GM21717 (cell line): ENCODE results near the gene COQ8A.
"Not testable (repeated sequence)": the region's sequence is repeated elsewhere in the genome, so short reads cannot be mapped to it uniquely, and the experiment has no call there.

Experiments
- ATAC-seq: cut with Tn5 transposase; IDR thresholded peaks from one replicate; pipeline ENCODE4 v1.9.1; 2021; ENCODE audit warnings: mild to moderate bottlenecking, moderate library complexity; ENCODE audit not compliant: unreplicated experiment

Gene COQ8A

DNA sequence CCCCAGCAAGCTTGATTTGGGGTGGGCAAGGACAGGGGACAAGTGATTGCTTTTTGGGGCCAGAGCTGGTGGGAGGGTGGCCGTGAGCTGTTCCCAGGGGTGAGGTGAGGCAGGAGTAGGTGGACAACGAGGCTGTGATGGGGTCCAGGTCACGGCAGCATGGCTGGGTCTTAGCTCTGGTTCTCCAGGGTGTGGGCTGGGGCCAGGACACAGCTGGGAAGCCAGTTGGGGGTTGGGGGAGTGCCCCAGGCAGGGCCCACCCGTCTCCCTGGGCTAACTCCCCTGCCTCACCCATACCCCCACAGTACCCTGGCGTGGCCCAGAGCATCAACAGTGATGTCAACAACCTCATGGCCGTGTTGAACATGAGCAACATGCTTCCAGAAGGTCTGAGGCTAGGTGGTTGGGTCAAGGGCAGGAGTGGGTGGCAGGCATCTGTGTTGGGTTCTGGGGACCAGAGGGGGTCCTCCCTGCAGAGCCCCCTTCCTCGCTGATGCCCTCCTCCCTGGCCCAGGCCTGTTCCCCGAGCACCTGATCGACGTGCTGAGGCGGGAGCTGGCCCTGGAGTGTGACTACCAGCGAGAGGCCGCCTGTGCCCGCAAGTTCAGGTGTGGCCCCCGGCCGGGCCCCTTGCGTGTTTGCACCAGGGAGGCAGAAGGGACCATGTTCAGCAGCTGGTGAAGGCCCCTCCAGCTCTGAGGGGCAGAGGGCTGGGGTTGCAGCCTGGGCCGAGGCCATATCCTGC, 43.3 kb downstream of the COQ8A start:
- no peak for ATAC-seq

DNA sequence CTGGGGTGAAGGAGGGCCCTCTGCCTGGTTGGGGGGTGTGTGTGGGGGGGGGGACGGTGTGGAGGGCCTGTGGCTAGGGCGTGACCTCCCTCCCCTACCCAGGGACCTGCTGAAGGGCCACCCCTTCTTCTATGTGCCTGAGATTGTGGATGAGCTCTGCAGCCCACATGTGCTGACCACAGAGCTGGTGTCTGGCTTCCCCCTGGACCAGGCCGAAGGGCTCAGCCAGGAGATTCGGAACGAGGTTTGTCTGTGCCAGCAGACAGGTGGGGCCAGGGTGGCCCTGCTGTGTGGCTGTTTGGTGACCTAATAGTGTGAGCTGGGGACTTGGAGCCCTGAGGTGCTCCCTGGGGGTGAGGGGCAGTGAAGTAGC, 43.9 kb downstream of the COQ8A start:
- no peak for ATAC-seq

DNA sequence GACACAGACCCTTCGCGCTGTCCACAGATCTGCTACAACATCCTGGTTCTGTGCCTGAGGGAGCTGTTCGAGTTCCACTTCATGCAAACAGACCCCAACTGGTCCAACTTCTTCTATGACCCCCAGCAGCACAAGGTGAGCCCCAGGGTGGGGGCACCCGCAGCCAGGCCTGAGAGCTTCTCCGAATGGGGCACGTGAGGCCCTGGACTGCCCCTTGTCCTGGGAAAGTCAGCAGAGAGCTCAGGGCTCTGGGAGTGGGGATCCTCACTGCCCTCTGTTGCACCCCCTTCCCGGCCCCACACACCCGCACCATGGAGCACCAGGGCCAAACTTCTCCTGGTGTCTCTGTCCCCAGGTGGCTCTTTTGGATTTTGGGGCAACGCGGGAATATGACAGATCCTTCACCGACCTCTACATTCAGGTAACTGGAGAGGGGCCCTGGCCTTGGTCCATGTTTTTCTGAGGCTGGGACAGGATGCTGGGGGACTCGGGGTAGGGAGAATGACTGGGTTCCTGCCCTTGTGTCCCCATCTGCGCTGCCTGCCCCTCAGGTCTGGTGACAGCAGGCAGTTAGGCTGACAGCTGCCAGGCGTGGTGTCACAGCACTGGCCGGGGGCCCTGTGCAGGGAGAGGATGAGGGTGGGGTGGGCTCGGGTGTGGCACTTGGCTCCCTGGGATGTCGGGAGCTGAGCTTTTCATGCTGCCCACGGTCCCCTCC, 44.6 kb downstream of the COQ8A start:
- ATAC-seq, result no peak

- ATAC-seq, result no peak
Measured at GRCh38 chr1:226985239-226985838, 45.2 kb downstream of the COQ8A start.

DNA sequence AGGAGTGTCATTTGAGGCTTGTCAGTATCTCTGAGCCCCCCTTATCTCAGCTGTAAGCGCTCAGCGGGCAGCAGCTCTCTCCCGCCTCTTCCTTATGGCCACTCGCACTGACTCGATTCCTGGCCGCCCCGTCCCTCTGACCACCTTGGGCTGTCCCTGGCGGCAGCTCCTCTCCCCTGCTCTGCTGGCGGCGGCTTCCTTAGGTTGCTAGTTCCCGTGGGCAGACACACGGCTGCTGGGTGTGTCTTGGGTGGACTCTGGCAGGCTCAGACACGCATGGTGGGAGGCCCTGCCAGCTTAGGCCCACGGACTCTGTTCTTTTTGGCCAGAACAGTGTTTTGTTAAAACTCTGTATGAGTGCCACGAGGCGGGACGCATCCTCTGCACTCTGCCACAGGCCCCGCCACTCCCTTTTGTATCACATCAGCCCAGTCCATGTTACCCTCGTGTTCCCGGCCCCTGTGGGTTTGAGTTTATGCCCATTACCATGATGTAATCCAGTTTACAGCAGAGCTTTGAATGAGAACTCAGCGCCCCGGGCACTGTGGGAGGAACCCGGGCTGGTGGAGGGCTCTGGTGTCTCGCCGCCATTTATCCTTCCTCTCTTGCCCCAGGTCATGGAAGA, 45.9 kb downstream of the COQ8A start:
- ATAC-seq, result no peak

DNA sequence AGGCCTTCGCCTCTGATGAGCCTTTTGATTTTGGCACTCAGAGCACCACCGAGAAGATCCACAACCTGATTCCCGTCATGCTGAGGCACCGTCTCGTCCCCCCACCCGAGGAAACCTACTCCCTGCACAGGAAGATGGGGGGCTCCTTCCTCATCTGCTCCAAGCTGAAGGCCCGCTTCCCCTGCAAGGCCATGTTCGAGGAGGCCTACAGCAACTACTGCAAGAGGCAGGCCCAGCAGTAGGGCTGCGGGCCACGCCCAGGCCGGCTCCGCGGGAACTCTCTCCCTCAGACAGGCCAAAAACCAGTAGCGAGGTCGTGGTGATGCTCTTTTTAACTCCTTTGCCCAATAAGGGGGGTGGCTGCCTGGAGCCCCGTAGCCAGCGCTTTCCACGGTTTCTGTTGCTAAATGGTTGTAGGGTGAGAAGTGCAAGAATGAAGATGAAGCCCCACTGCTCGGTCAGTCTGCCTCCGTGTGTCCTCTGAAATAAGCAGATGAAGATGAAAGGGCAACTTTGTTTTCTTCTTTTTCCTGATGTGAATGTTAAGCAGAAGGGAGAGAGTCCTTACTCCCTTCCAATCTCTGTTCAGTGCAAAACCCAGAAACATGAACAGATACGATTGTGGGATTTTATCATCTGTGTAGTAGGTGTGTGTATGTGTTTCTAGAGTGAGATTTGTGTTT, 46.5 kb downstream of the COQ8A start:
- no peak for ATAC-seq

- no peak for ATAC-seq
Measured at GRCh38 chr1:226987179-226987536, 47.1 kb downstream of the COQ8A start.

DNA sequence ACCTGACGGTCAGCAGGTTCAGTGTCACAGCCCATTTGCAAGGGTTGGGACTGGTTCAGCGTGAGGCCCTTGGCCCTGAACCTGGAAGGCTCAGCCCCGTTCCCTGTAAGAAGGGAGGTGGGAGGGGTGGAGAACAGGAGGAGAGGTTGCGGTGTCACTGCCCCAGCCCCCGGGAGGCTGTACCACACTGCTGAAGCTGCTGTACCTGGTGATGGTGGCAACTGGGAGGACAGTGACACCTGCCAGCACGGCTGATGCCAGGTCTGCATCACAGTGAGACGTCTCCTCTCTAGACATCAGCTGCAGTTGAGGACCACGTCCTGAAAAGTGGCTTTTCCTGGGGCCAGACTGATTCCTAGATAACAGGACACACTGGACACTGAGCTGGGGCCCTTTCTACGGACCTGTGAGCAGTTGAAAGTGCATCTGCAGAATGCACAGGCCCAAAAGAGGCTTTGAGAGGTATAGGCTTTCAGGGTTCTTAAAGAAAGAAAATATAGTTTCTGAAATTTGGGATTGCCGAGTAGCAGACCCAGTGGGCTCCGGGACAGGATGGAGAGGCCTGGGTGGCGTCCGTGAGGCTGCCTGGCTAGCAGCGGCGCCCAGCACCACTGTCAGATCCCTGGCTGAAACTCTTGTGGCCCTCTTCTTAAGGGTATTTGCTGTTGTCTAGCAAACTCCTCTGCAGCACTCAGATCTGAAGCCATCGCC, 47.7 kb downstream of the COQ8A start:
- no peak for ATAC-seq

GRCh38 chr1:226988334-226988666, 48.2 kb downstream of the COQ8A start:
- ATAC-seq, result no peak

DNA sequence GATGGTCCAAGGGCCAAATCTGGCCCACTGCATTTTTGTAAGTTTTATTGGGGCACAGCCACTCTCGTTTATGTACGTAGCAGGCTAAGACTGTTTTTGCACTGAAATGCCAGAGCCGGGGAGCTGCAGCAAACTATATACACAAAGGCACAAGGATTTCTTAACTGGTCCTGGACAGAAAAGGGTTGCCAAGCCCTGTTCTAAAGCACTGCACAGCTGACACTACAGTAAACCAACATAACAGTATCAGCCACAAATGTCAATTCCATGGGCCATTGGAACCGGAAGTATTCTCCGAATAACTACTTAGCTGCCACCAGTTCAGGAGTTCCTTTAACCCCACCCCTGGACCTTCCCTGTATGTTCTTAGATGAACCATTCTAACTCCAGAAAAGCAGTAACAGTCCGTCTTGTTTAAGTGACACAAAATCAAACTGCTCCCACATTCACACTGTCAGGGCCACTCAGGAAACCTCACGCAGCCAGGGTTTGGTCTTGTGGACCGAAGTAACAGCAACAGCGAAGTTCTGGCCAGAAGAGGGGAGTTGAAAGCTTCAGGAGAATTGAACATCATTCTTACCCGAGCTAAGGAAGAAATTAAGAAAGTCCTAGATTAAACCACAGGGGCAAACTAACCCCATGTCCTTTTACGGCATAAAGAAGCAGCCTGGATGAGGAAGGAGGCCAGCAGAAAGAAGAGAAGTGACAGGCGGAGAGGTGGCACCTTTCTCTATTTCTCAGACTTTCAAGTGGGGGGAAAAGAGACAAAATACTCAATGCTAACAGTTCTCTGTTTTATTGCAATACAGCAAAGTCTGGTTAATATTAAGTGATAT, 49.2 kb downstream of the COQ8A start:
- no peak for ATAC-seq

- ATAC-seq, result peak; percentile 72
Measured at GRCh38 chr1:226990133-226990716, 50.1 kb downstream of the COQ8A start.

GRCh38 chr1:226991920-226992319, 51.8 kb downstream of the COQ8A start:
- ATAC-seq, result no peak

DNA sequence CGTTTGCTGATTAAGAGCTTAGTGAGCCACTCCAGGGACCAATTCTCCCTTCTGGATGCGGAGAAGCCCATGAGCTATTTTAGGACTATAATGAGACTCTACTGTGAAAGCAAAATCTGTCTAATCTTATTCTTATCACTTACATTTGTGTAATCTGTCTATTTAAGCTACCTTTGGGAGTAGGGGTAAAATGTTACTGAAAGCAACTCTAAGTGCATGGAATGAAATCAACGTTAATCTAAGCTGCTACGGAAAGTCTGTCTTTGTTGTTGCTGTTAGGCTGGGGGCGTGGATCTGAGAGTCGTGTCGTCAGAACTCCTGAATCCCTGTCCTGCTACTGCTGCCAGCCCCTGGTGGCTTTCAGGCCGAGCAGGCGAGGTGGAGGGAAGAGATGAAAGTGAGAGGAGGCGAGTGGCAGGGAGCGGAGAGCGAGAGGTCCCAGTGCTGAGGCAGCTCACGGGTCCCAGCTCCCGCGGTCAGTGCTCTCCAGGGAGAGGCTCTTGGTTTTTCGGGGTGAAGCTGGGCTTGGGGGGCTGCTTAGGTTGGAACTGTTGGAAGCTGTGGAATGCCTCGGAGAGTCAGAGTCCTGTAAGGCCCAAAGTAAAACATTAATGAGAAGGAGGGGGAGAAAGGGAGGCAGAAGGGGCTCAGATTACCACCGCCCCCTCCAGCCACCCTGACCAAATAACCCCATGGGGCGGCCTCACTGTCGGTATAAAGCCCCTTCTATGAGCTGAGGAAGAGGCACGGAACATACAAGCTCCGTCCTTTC, 53.9 kb downstream of the COQ8A start:
- no peak for ATAC-seq

DNA sequence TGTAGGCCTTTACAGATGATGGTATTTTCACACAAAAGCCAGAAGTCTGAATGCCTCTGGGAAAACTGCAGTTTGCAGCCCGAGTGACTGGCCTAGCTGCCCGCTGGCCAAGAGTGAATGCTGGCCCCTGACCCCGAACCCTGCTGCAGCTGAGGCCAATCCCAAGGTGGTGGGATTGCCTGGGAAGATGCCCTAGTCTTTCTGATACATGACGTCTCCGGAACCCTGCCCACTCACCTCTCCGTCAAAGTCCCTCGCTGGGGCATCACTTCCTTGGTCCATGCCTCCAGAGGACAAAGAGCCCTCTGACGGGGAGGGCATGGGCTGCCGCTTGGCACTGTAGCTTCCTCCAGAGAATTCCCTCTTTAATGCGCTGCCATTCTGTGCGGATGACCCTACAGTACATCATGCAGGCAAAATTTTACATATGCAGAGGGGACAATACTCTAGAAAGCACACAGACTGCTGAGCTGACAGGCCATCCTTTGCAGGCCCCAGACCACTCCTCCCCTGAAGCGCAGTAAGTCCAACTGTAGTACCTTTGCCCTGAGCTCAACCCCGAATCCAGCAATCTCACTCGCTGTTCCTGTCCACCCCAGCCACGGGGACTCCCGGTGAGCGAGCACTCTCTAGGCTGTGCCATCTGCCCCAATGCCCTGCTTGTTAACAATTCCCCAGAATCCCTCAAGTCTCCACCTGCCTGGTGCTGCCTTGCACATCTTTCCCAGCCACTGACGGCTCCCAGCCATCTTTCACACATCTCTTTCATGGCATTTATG, 54.7 kb downstream of the COQ8A start:
- ATAC-seq, result peak; percentile 4

DNA sequence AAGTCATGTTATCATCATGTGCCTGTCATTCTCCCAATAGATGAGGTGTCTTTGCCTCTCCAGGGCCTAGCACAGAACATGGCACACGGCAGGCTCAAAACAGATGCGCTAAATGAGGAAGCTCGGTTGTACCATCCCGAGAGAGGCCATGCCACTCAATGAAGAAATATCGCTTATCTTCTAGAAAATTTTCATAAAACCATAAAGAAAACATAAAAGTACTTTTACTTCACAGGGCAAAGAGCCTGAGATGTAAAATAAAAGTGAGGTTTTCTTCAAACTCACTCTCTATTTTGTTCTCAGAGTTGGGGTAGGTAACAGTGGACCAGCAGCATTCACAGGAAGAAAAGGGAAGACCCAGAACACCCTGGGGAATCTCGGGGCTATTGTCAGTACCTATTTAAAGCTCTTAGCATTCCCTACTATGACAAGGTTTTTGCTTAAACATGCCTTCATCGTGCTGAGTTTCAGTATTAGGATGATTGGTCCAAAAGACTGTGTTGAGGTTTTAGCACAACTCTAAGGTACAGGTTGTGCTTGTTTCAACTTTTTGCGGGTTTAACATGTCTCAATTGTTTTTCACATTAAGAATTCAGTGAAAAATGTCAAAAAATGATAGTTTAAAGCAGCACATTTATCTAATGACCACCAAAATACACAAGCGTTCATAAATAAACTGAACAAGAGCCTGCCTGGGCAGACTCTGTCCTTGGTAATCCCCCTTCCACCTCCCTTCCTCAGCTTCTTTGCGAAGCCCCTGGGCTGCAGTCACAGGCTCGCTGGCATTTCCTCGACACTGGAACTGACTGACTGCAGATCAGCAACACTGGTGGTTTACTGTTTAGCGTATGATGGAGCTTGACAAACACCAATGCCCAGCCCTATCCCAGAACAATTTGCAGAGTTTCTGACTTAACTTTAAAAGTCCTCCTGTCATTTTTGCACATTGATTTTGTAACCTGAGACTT, 55.6 kb downstream of the COQ8A start:
- peak; percentile 100 for ATAC-seq

DNA sequence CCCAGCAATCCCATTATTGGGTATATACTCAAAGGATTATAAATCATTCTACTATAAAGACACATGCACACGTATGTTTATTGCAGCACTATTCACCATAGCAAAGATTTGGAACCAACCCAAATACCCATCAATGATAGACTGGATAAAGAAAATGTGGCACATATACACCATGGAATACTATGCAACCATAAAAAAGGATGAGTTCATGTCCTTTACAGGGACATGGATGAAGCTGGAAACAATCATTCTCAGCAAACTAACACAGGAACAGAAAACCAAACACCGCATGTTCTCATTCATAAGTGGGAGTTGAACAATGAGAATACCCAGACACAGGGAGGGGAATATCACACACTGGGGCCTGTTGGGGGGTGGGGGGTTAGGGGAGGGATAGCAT, 59.5 kb downstream of the COQ8A start:
- not testable (repeated sequence) for ATAC-seq

DNA sequence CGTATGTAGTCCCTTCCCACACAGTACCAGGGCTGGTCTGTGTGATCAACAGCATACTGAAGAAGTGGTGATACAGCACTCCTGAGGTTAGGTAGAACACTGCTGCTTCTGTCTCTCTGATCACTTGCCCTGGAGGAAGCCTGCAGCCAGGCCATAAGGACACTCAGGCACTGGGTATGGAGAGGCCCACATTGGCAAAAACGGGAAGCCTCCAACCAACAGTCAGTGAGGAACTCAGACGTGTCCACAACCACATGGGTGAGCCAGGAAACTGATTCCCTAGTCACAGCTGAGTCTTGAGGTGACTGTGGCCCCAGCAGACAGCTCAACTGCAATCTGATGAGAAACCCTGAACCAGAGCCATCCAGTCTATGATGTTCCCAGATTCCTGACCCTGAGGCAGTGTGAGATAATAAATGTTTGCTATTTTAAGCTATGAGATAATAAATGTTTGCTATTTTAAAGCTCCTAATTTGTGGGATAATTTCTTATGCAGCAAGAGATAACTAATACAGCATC, 62.5 kb downstream of the COQ8A start:
- no peak for ATAC-seq
